Prostate gland (tissue), 2 donors: ENCODE results near the gene WWP2. TPM values are rescaled to one million over a fixed set of nuclear protein-coding genes. Genes with fewer than 3 reads are reported as not detected.
A peak's percentile ranks its signal among the peaks of the same experiment; 100 is the strongest.

Experiments used
- DNase-seq: peaks from one replicate; pipeline ENCODE4 v3.0.0-alpha.2; 2019; ENCODE audit warnings: low spot score
- H3K27ac ChIP-seq, 2 donors: fragments of 200-600 bp; sonication (generic); 2 replicates each; pipeline ENCODE4 v1.5.1; 2017 to 2019
- H3K27me3 ChIP-seq: fragments of 200-600 bp; sonication (generic); replicated peaks from 2 replicates; pipeline ENCODE4 v1.5.1; 2019; ENCODE audit not compliant: insufficient read depth
- H3K36me3 ChIP-seq, 2 donors: fragments of 200-600 bp; sonication (generic); 1 replicate in 1 of 2; 2 replicates in 1 of 2; pipeline versions ENCODE4 v1.5.1 to v1.8.1; 2017 to 2019
- H3K4me1 ChIP-seq: fragments of 200-600 bp; sonication (generic); replicated peaks from 2 replicates; pipeline ENCODE4 v1.5.1; 2019
- H3K4me3 ChIP-seq, 2 donors: fragments of 200-600 bp; sonication (generic); 2 replicates each; pipeline ENCODE4 v1.5.1; 2017 to 2019
- H3K9me3 ChIP-seq: fragments of 200-600 bp; sonication (generic); 2 replicates; pipeline ENCODE4 v1.5.1; 2017
- POLR2A ChIP-seq: fragments of 450-650 bp; IDR thresholded peaks from one replicate; pipeline ENCODE4 v1.6.1; 2016; ENCODE audit warnings: antibody characterized with exemption, mild to moderate bottlenecking
- POLR2AphosphoS5 ChIP-seq: sonication (generic); formaldehyde crosslinking; IDR thresholded peaks from one replicate; pipeline ENCODE4 v1.6.1; 2017; ENCODE audit warnings: antibody characterized with exemption
- WGBS: methylation state at CpG from one replicate; pipeline ENCODE4 v1.1.5; 2018; 5-methylcytosine and 5-hydroxymethylcytosine counted together
- intact Hi-C: fragments of 100-400 bp; cut with DNase I; formaldehyde crosslinking; loops from one replicate; pipeline ENCODE4 v1.14.2; 2022
- total RNA-seq, 2 donors: library from RNA; depleted of rRNA; stranded (reverse); fragments of >200 nt; gene quantifications; one replicate each; pipeline ENCODE4 v1.1.0, GENCODE V29; 2016
- TF ChIP-seq, protein P1 (sequence below), 4 experiments: fragments of 200-600 bp in 2 of 4; fragments of 450-650 bp in 2 of 4; sonication (generic) in 2 of 4; IDR thresholded peaks; 1 replicate in 3 of 4; 2 replicates in 1 of 4; pipeline ENCODE4 v1.5.1; 2016 to 2019; ENCODE audit warnings: antibody characterized with exemption in 4 of 4, mild to moderate bottlenecking in 2 of 4, moderate library complexity in 2 of 4

The WWP2 gene
- total RNA-seq, 2 donors from 2014 or later = 30.9 to 66.3 TPM

DNA sequence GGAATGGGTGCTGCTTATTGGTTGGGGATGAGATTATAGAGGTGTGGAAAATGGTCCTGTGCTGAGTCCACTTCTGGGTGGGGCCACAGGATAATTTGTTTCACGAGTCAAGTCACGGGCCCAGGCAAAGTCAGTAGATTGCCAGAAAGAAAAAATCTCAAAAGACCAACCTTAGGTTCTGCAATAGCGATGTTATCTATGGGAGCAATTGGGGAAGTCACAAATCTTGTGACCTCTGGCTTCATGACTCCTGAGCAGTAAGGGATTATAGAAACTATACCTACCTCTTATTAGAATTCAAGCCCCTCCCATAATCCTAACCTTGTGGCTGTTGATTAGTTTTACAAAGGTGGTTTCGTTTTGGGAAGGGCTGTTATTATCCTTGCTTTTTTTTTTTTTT lies 31.4 kb downstream of the WWP2 start:
- no peaks in the 10 kb centered on the region for H3K4me1 ChIP-seq
- no peak for DNase-seq
- 95% methylated on average over 4 of the region's 4 CpGs for WGBS
- no peaks in the 10 kb centered on the region for H3K36me3 ChIP-seq
- TF ChIP-seq POLR2A (no peak), POLR2AphosphoS5 (no peak)
- TF ChIP-seq, protein P1, sequence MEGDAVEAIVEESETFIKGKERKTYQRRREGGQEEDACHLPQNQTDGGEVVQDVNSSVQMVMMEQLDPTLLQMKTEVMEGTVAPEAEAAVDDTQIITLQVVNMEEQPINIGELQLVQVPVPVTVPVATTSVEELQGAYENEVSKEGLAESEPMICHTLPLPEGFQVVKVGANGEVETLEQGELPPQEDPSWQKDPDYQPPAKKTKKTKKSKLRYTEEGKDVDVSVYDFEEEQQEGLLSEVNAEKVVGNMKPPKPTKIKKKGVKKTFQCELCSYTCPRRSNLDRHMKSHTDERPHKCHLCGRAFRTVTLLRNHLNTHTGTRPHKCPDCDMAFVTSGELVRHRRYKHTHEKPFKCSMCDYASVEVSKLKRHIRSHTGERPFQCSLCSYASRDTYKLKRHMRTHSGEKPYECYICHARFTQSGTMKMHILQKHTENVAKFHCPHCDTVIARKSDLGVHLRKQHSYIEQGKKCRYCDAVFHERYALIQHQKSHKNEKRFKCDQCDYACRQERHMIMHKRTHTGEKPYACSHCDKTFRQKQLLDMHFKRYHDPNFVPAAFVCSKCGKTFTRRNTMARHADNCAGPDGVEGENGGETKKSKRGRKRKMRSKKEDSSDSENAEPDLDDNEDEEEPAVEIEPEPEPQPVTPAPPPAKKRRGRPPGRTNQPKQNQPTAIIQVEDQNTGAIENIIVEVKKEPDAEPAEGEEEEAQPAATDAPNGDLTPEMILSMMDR (IDR thresholded peaks at IDR 0.05) = no peak
- H3K27ac ChIP-seq = no peak overlapping the region
- no peaks in the 10 kb centered on the region for H3K9me3 ChIP-seq
- no peaks in the 10 kb centered on the region for H3K27me3 ChIP-seq
- intact Hi-C loops = no loop called here
- H3K4me3 ChIP-seq = no peak overlapping the region

DNA sequence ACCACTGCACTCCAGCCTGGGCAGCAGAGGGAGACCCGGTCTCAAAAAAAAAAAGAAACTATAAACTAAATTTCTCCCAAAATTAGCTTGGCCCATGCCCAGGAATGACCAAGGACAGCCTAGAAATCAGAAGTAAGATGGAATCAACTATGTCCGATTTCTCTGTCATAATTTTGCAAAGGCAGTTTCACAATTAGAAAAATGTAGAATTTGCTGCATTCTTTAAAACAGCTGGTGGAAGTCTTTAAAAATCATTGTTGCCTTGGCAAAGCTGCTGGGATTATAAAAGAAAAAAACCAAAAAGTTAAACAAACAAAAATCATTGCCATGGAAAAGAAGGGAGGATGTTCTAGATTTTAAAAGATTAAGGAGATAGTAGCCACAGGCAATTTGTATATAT lies 32.4 kb downstream of the WWP2 start:
- no peak overlapping the region for H3K27ac ChIP-seq
- WGBS = 75% methylated on average over 2 of the region's 2 CpGs
- H3K4me1 ChIP-seq = no peaks in the 10 kb centered on the region
- no peak for TF ChIP-seq POLR2A
- TF ChIP-seq, protein P1 (IDR thresholded peaks at IDR 0.05) = no peak
- no peak for TF ChIP-seq POLR2AphosphoS5
- H3K27me3 ChIP-seq = no peaks in the 10 kb centered on the region
- no peaks in the 10 kb centered on the region for H3K36me3 ChIP-seq
- no peaks in the 10 kb centered on the region for H3K9me3 ChIP-seq
- intact Hi-C loops = no loop called here
- DNase-seq = no peak
- H3K4me3 ChIP-seq = no peak overlapping the region

DNA sequence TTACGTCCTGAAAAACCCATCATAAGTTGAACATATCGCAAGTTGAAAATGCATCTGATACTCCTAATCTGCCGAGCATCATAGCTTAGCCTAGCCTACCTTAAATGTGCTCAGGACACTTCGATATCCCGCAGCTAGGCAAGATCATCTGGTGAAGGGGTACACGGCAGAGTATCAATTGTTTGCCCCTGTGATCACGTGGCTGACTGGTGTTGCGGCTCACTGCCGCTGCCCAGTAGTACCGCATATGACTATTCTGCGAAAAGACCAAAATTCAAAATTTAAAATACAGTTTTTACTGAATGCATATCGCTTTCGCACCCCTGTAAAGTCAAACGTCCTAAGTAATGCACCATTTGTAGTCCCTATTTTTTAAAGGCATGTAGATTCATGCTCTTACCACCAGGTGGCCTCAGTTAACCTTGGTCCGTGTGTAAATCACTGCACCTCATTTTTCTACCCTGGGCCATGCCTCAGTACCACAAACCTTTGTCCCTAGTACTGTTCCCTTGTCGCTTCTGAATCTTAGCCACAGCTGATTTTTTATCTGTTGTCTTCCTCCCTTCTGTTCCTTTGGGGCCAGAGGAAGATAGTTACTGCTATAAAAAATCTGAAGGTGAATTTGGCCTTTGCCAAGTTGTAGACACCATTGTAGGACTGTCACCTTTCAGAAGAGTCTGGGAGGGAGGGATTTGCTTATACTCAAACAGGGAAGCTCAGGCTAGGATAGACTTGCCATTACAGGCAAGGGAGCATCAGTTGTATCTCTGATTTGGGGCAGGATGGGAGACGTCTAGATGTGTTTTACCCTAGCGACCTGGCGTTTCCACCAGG lies 34.4 kb downstream of the WWP2 start:
- no peaks in the 10 kb centered on the region for H3K36me3 ChIP-seq
- no peaks in the 10 kb centered on the region for H3K4me1 ChIP-seq
- intact Hi-C loops = loop anchor here (5.0 kb wide), 1 partner anchor 66 kb away; no protein-coding TSS in a partner anchor
- no peaks in the 10 kb centered on the region for H3K9me3 ChIP-seq
- TF ChIP-seq, protein P1 (IDR thresholded peaks at IDR 0.05) = peak; percentile 80 to 94 (median 90)
- TF ChIP-seq POLR2AphosphoS5 (peak; percentile 51), POLR2A (no peak)
- peak; percentile 36 for DNase-seq
- no peak overlapping the region for H3K4me3 ChIP-seq
- H3K27ac ChIP-seq = no peak overlapping the region
- H3K27me3 ChIP-seq = no peaks in the 10 kb centered on the region
- WGBS = 31% methylated on average over 19 of the region's 19 CpGs

DNA sequence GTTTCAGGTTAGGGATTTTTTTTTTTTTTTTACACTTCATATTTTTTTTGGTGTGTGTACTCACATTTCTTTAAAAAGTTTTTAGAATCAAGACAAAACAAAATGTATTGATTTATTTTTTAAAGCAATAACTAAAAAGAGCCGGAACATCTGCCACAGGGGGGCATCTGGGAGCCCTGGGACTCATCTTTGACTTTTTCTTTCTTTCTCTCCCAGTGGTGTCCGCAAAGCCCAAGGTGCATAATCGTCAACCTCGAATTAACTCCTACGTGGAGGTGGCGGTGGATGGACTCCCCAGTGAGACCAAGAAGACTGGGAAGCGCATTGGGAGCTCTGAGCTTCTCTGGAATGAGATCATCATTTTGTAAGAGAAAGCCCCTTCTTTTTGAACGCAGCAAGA lies 36.3 kb downstream of the WWP2 start:
- 64% methylated on average over 8 of the region's 8 CpGs for WGBS
- no peak for DNase-seq
- Histone ChIP-seq H3K27me3 (no peaks in the 10 kb centered on the region), H3K4me1 (no peaks in the 10 kb centered on the region), H3K36me3 (no peaks in the 10 kb centered on the region), H3K4me3 (no peak overlapping the region), H3K9me3 (no peaks in the 10 kb centered on the region), H3K27ac (no peak overlapping the region)
- TF ChIP-seq POLR2A = no peak
- no peak for TF ChIP-seq POLR2AphosphoS5
- TF ChIP-seq, protein P1 (IDR thresholded peaks at IDR 0.05) = peak in 1 of 4 experiments; percentile 5
- intact Hi-C loops = loop anchor here (2.0 to 5.0 kb wide), 2 partner anchors 64 to 132 kb away; no protein-coding TSS in a partner anchor
